Chondrocyte (in vitro differentiated cells): ENCODE measurements around the gene BLTP3B. TPM values are rescaled to one million over a fixed set of nuclear protein-coding genes. Genes with fewer than 3 reads are reported as not detected.

Experiments
- DNase-seq: peaks from one replicate; pipeline ENCODE4 v3.0.0; 2021; ENCODE audit warnings: mixed read lengths, low spot score
- H3K27ac Mint-ChIP-seq: one replicate; pipeline ENCODE4 v1.8.0; 2021; ENCODE audit warnings: mild to moderate bottlenecking, moderate library complexity, mixed read lengths; ENCODE audit not compliant: unreplicated experiment
- H3K27me3 Mint-ChIP-seq: 2 replicates; pipeline ENCODE4 v1.8.0; 2021; ENCODE audit warnings: low read depth, mixed read lengths
- H3K36me3 Mint-ChIP-seq: 2 replicates; pipeline ENCODE4 v1.8.0; 2021; ENCODE audit warnings: low read depth, mixed read lengths
- H3K4me1 Mint-ChIP-seq: 2 replicates; pipeline ENCODE4 v1.8.0; 2021; ENCODE audit warnings: low read depth, mild to moderate bottlenecking, mixed read lengths
- H3K4me3 Mint-ChIP-seq: one replicate; pipeline ENCODE4 v1.8.0; 2021; ENCODE audit warnings: mild to moderate bottlenecking, moderate library complexity, mixed read lengths; ENCODE audit not compliant: unreplicated experiment
- H3K9me3 Mint-ChIP-seq: 2 replicates; pipeline ENCODE4 v1.8.0; 2021; ENCODE audit warnings: low read depth, mixed read lengths
- CTCF ChIP-seq: fragments of 200-600 bp; sonication (generic); IDR thresholded peaks from 2 replicates; pipeline ENCODE4 v1.5.0; 2021; ENCODE audit warnings: antibody characterized with exemption, mild to moderate bottlenecking, moderate library complexity
- total RNA-seq: library from RNA; stranded (reverse); gene quantifications from 3 replicates; pipeline ENCODE4 v1.2.1, GENCODE V29; 2021

The BLTP3B gene
- total RNA-seq, 1 donor from 2014 or later, result 13.9 TPM

GRCh38 chr12:100123316-100124095 lies 19.2 kb downstream of the BLTP3B start:
- Mint-ChIP-seq H3K9me3 (peaks cover 8% of the 10 kb centered on the region), H3K4me3 (no peak overlapping the region), H3K36me3 (peaks cover 2% of the 10 kb centered on the region), H3K27me3 (no peaks in the 10 kb centered on the region), H3K27ac (no peak overlapping the region), H3K4me1 (peaks cover 15% of the 10 kb centered on the region)
- DNase-seq, result no peak
- no peak for TF ChIP-seq CTCF

GRCh38 chr12:100120355-100120754 lies 22.3 kb downstream of the BLTP3B start:
- Mint-ChIP-seq H3K4me1 (peaks cover 9% of the 10 kb centered on the region), H3K27ac (no peak overlapping the region), H3K36me3 (peaks cover 2% of the 10 kb centered on the region), H3K27me3 (no peaks in the 10 kb centered on the region), H3K9me3 (peaks cover 13% of the 10 kb centered on the region), H3K4me3 (no peak overlapping the region)
- no peak for DNase-seq
- TF ChIP-seq CTCF, result no peak

- Mint-ChIP-seq H3K4me1 (peaks cover 8% of the 10 kb centered on the region), H3K27me3 (no peaks in the 10 kb centered on the region), H3K27ac (no peak overlapping the region), H3K36me3 (no peaks in the 10 kb centered on the region), H3K9me3 (peaks cover 8% of the 10 kb centered on the region), H3K4me3 (no peak overlapping the region)
- TF ChIP-seq CTCF, result no peak
- no peak for DNase-seq
Observed at GRCh38 chr12:100115291-100115690, 27.4 kb downstream of the BLTP3B start.

- no peak for DNase-seq
- Mint-ChIP-seq H3K4me3 (no peak overlapping the region), H3K27me3 (no peaks in the 10 kb centered on the region), H3K36me3 (no peaks in the 10 kb centered on the region), H3K4me1 (peaks cover 8% of the 10 kb centered on the region), H3K27ac (no peak overlapping the region), H3K9me3 (peaks cover 5% of the 10 kb centered on the region)
- no peak for TF ChIP-seq CTCF
Observed at GRCh38 chr12:100114574-100114973, 28.1 kb downstream of the BLTP3B start.

GRCh38 chr12:100110276-100110675 lies 32.4 kb downstream of the BLTP3B start:
- H3K4me1 Mint-ChIP-seq, result peaks cover 8% of the 10 kb centered on the region
- H3K4me3 Mint-ChIP-seq, result no peak overlapping the region

More at GRCh38 chr12:100110276-100110675, 32.4 kb downstream of the BLTP3B start:
- H3K27me3 Mint-ChIP-seq, result no peaks in the 10 kb centered on the region
- DNase-seq, result no peak
- no peak for TF ChIP-seq CTCF
- peaks cover 7% of the 10 kb centered on the region for H3K9me3 Mint-ChIP-seq
- no peak overlapping the region for H3K27ac Mint-ChIP-seq
- peaks cover 5% of the 10 kb centered on the region for H3K36me3 Mint-ChIP-seq
